Activated CD4-positive, alpha-beta T cell treated with anti-CD3 and anti-CD28 coated beads for 36 hours (primary cell): Measurements from ENCODE around the gene APOL5. TPM values are rescaled to one million over a fixed set of nuclear protein-coding genes. Genes with fewer than 3 reads are reported as not detected.
"Not testable (repeated sequence)": the region's sequence is repeated elsewhere in the genome, so short reads cannot be mapped to it uniquely, and the experiment has no call there.

Source experiments
- ATAC-seq: fragments of 200-7000 bp; cut with Tn5 transposase; one replicate; pipeline ENCODE4 v1.10.0; 2021; ENCODE audit warnings: mild to moderate bottlenecking, moderate library complexity
- CTCF ChIA-PET: fragments of 350-600 bp; sonication (Branson Sonifier 250); formaldehyde crosslinking; loops from one replicate; lab custom pipeline; 2021; ENCODE audit warnings: antibody characterized with exemption; lab: Charles Lee
- POLR2A ChIA-PET: fragments of 350-600 bp; sonication (Branson Sonifier 250); formaldehyde crosslinking; loops from one replicate; lab custom pipeline; 2021; ENCODE audit warnings: antibody characterized with exemption, inconsistent platforms; lab: Charles Lee
- DNase-seq: peaks from one replicate; pipeline ENCODE4 v3.0.0-alpha.2; 2020
- H3K27ac Mint-ChIP-seq: one replicate; pipeline ENCODE4 v1.8.0; 2021; ENCODE audit warnings: mixed read lengths
- H3K27me3 Mint-ChIP-seq: one replicate; pipeline ENCODE4 v1.8.0; 2021; ENCODE audit warnings: mixed read lengths
- H3K36me3 Mint-ChIP-seq: one replicate; pipeline ENCODE4 v1.8.0; 2021; ENCODE audit warnings: low read depth, mixed read lengths
- H3K4me1 Mint-ChIP-seq: one replicate; pipeline ENCODE4 v1.8.0; 2021; ENCODE audit warnings: mixed read lengths
- H3K4me3 Mint-ChIP-seq: one replicate; pipeline ENCODE4 v1.8.0; 2021; ENCODE audit warnings: mild to moderate bottlenecking, moderate library complexity, mixed read lengths
- H3K9me3 Mint-ChIP-seq: one replicate; pipeline ENCODE4 v1.8.0; 2021; ENCODE audit warnings: low read depth, mixed read lengths
- intact Hi-C, 2 experiments: fragments of 100-400 bp; cut with DNase I in 1 of 2; cut with micrococcal nuclease in 1 of 2; formaldehyde crosslinking; loops; one replicate each; pipeline versions ENCODE4 v1.14.2 to v1.15.1; 2022 to 2024; cut with DNase I, micrococcal nuclease
- total RNA-seq, 2 experiments: library from RNA; stranded (reverse); gene quantifications; one replicate each; pipeline ENCODE4 v1.2.3, GENCODE V29; 2021

Gene APOL5, protein sequence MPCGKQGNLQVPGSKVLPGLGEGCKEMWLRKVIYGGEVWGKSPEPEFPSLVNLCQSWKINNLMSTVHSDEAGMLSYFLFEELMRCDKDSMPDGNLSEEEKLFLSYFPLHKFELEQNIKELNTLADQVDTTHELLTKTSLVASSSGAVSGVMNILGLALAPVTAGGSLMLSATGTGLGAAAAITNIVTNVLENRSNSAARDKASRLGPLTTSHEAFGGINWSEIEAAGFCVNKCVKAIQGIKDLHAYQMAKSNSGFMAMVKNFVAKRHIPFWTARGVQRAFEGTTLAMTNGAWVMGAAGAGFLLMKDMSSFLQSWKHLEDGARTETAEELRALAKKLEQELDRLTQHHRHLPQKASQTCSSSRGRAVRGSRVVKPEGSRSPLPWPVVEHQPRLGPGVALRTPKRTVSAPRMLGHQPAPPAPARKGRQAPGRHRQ
- total RNA-seq = not detected

DNA sequence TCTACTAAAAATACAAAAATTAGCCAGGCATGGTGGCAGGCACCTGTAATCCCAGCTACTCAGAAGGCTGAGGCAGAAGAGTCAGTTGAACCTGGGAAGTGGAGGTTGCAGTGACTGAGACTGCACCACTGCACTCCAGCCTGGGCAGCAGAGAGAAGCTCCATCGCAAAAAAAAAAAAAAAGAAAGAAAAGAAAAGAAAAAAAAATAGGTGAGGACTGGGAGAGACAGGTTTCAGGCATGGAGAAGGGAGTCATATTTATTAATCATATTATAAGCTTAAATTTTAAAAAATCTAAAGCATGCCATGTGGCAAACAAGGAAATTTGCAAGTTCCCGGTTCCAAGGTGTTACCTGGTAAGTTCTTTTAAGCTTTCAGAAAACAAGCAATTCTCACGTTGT lies at the start of gene APOL5:
Gene APOL5, plus strand, starts transcription at position 301 of the 400 bp plus-strand sequence. Its CDS starts 0 bp downstream, at position 301.
- intact Hi-C loops = no loop called here
- no peak for DNase-seq
- no peaks in the 10 kb centered on the region for H3K4me1 Mint-ChIP-seq
- H3K27ac Mint-ChIP-seq = no peak within 1 kb of the TSS
- no peaks in the 10 kb centered on the region for H3K36me3 Mint-ChIP-seq
- H3K27me3 Mint-ChIP-seq = peaks cover 2% of the 10 kb centered on the region
- H3K9me3 Mint-ChIP-seq = peaks cover 5% of the 10 kb centered on the region
- H3K4me3 Mint-ChIP-seq = no peak within 1 kb of the TSS
- no peak for ATAC-seq
- CTCF ChIA-PET = no interaction called here
- POLR2A ChIA-PET = no interaction called here

GRCh38 chr22:35674335-35674734 lies 43.3 kb upstream of the APOL5 start:
- Mint-ChIP-seq H3K4me1 (peaks cover 10% of the 10 kb centered on the region), H3K4me3 (no peak overlapping the region), H3K27ac (no peak overlapping the region), H3K36me3 (peaks cover 21% of the 10 kb centered on the region), H3K9me3 (peaks cover 19% of the 10 kb centered on the region), H3K27me3 (no peaks in the 10 kb centered on the region)
- DNase-seq = no peak
- no peak for ATAC-seq
- intact Hi-C loops = no loop called here
- ChIA-PET CTCF (interaction anchor here (0.6 kb wide), 1 partner anchor 11 kb away, joined by 3 read pairs; no protein-coding TSS in a partner anchor), POLR2A (no interaction called here)

GRCh38 chr22:35676065-35676464 lies 41.6 kb upstream of the APOL5 start:
- H3K27me3 Mint-ChIP-seq, H3K27ac Mint-ChIP-seq, POLR2A ChIA-PET, intact Hi-C loops, H3K4me3 Mint-ChIP-seq, DNase-seq, ATAC-seq: not testable (repeated sequence)
- peaks cover 25% of the 10 kb centered on the region for H3K9me3 Mint-ChIP-seq
- peaks cover 26% of the 10 kb centered on the region for H3K36me3 Mint-ChIP-seq
- H3K4me1 Mint-ChIP-seq = peaks cover 22% of the 10 kb centered on the region
- CTCF ChIA-PET = interaction anchor here (1.1 kb wide), 1 partner anchor 10 kb away, joined by 3 read pairs; no protein-coding TSS in a partner anchor

GRCh38 chr22:35677460-35678187 lies 40.0 kb upstream of the APOL5 start:
- intact Hi-C loops = loop anchor here in 1 of 2 experiments (2.0 kb wide), 1 partner anchor 15 kb away; no protein-coding TSS in a partner anchor
- POLR2A ChIA-PET = no interaction called here
- DNase-seq (no peak), ATAC-seq (no peak)
- Mint-ChIP-seq H3K9me3 (peaks cover 29% of the 10 kb centered on the region), H3K4me1 (peaks cover 22% of the 10 kb centered on the region), H3K27ac (no peak overlapping the region), H3K4me3 (no peak overlapping the region), H3K36me3 (peaks cover 28% of the 10 kb centered on the region), H3K27me3 (no peaks in the 10 kb centered on the region)
- CTCF ChIA-PET = interaction anchor here (0.8 to 1.4 kb wide), 6 partner anchors 13 to 447 kb away, joined by 3 to 6 read pairs (median 4); no protein-coding TSS in a partner anchor

- no peaks in the 10 kb centered on the region for H3K27me3 Mint-ChIP-seq
- H3K27ac Mint-ChIP-seq = peak overlapping the region; percentile 44
- H3K4me1 Mint-ChIP-seq = peaks cover 22% of the 10 kb centered on the region
- ATAC-seq (peak; percentile 62), DNase-seq (no peak)
- POLR2A ChIA-PET = no interaction called here
- H3K9me3 Mint-ChIP-seq = peaks cover 27% of the 10 kb centered on the region
- intact Hi-C loops = loop anchor here (1.0 to 2.0 kb wide), 3 partner anchors 16 to 31 kb away; partner anchors contain the start of gene APOL6 (in 2 of the 2)
- CTCF ChIA-PET = interaction anchor here (1.1 to 1.4 kb wide), 3 partner anchors 14 to 387 kb away, joined by 3 to 6 read pairs (median 4); no protein-coding TSS in a partner anchor
- no peak overlapping the region for H3K4me3 Mint-ChIP-seq
- H3K36me3 Mint-ChIP-seq = peaks cover 28% of the 10 kb centered on the region
Measured at GRCh38 chr22:35678836-35679235, 38.8 kb upstream of the APOL5 start.

DNA sequence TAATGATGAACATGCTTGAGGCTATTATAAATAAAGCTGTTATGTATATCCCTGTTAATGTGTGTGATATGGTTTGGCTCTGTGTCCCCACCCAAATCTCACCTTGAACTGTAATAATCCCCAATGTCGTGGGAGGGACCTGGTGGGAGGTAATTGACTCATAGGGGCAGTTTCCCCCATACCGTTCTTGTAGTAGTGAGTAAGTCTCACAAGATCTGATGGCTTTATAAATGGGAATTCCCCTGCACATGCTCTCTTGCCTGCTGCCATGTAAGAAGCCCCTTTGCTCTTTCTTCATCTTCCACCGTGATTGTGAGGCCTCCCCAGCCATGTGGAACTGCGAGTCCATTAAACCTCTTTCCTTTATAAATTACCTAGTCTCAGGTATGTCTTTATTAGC lies 38.2 kb upstream of the APOL5 start:
- Mint-ChIP-seq H3K36me3 (peaks cover 27% of the 10 kb centered on the region), H3K27ac (peak overlapping the region; percentile 44), H3K4me1 (peaks cover 22% of the 10 kb centered on the region), H3K9me3 (peaks cover 23% of the 10 kb centered on the region)
- H3K27me3 Mint-ChIP-seq, POLR2A ChIA-PET, H3K4me3 Mint-ChIP-seq: not testable (repeated sequence)
- intact Hi-C loops = loop anchor here (1.0 to 2.0 kb wide), 3 partner anchors 17 to 31 kb away; partner anchors contain the start of gene APOL6 (in 2 of the 2)
- ATAC-seq (peak; percentile 84), DNase-seq (peak; percentile 70)
- CTCF ChIA-PET = interaction anchor here (0.8 to 1.2 kb wide), 2 partner anchors 15 to 20 kb away, joined by 3 read pairs; no protein-coding TSS in a partner anchor

GRCh38 chr22:35681454-35682052 lies 36.1 kb upstream of the APOL5 start:
- ATAC-seq = no peak
- DNase-seq = no peak
- ChIA-PET CTCF (interaction anchor here (0.6 to 1.6 kb wide), 3 partner anchors 9 to 420 kb away, joined by 3 to 5 read pairs (median 3); no protein-coding TSS in a partner anchor), POLR2A (no interaction called here)
- intact Hi-C loops = no loop called here
- H3K4me3 Mint-ChIP-seq = no peak overlapping the region
- no peak overlapping the region for H3K27ac Mint-ChIP-seq
- H3K36me3 Mint-ChIP-seq = peaks cover 18% of the 10 kb centered on the region
- H3K27me3 Mint-ChIP-seq = no peaks in the 10 kb centered on the region
- peaks cover 19% of the 10 kb centered on the region for H3K9me3 Mint-ChIP-seq
- H3K4me1 Mint-ChIP-seq = peaks cover 22% of the 10 kb centered on the region

DNA sequence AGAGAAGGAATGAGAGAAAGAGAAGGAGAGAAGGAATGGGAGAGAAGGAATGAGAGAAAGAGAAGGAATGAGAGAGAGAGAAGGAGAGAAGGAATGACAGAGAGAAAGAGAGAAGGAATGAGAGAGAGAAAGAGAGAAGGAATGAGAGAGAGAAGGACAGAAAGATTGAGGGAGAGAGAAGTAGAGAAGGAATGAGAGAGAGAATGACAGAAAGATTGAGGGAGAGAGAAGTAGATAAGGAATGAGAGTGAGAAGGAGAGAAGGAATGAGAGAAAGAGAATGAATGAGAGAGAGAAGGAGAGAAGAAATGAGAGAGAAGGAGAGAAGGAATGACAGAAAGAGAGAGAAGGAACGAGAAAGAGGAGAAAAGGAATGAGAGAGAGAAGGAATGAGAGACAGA lies 34.1 kb upstream of the APOL5 start:
- POLR2A ChIA-PET = no interaction called here
- no peak for ATAC-seq
- H3K36me3 Mint-ChIP-seq = peaks cover 13% of the 10 kb centered on the region
- no peak overlapping the region for H3K27ac Mint-ChIP-seq
- DNase-seq = no peak
- intact Hi-C loops = no loop called here
- H3K27me3 Mint-ChIP-seq = no peaks in the 10 kb centered on the region
- peaks cover 15% of the 10 kb centered on the region for H3K9me3 Mint-ChIP-seq
- CTCF ChIA-PET = interaction anchor here (0.7 kb wide), 1 partner anchor 458 kb away, joined by 3 read pairs; no protein-coding TSS in a partner anchor
- no peak overlapping the region for H3K4me3 Mint-ChIP-seq
- H3K4me1 Mint-ChIP-seq = peaks cover 20% of the 10 kb centered on the region

- H3K4me3 Mint-ChIP-seq = no peak overlapping the region
- ChIA-PET POLR2A (no interaction called here), CTCF (interaction anchor here (0.6 to 0.7 kb wide), 2 partner anchors 50 to 457 kb away, joined by 3 read pairs; no protein-coding TSS in a partner anchor)
- intact Hi-C loops = no loop called here
- ATAC-seq = no peak
- H3K36me3 Mint-ChIP-seq = peaks cover 9% of the 10 kb centered on the region
- peaks cover 11% of the 10 kb centered on the region for H3K9me3 Mint-ChIP-seq
- H3K27me3 Mint-ChIP-seq = no peaks in the 10 kb centered on the region
- no peak for DNase-seq
- no peak overlapping the region for H3K27ac Mint-ChIP-seq
- peaks cover 13% of the 10 kb centered on the region for H3K4me1 Mint-ChIP-seq
Measured at GRCh38 chr22:35684270-35684700, 33.4 kb upstream of the APOL5 start.

- H3K4me1 Mint-ChIP-seq = peaks cover 8% of the 10 kb centered on the region
- H3K27me3 Mint-ChIP-seq = no peaks in the 10 kb centered on the region
- no peak overlapping the region for H3K4me3 Mint-ChIP-seq
- ChIA-PET POLR2A (no interaction called here), CTCF (interaction anchor here (0.6 kb wide), 1 partner anchor 51 kb away, joined by 3 read pairs; no protein-coding TSS in a partner anchor)
- no peak overlapping the region for H3K27ac Mint-ChIP-seq
- H3K9me3 Mint-ChIP-seq = peaks cover 7% of the 10 kb centered on the region
- no peak for ATAC-seq
- intact Hi-C loops = no loop called here
- DNase-seq = no peak
- H3K36me3 Mint-ChIP-seq = peaks cover 6% of the 10 kb centered on the region
Measured at GRCh38 chr22:35684732-35685131, 32.9 kb upstream of the APOL5 start.
